H1 (cell line): ENCODE results near the gene ZNRF2. TPM values are rescaled to one million over a fixed set of nuclear protein-coding genes. Genes with fewer than 3 reads are reported as not detected.

Source experiments
- CTCF ChIA-PET: fragments of 300-600 bp; sonication (Branson Sonifier 250); formaldehyde crosslinking; loops from one replicate; lab custom pipeline; 2021; ENCODE audit not compliant: partially characterized antibody; lab: Charles Lee
- POLR2A ChIA-PET: fragments of 300-600 bp; sonication (Branson Sonifier 250); formaldehyde crosslinking; loops from one replicate; lab custom pipeline; 2021; ENCODE audit warnings: inconsistent platforms; ENCODE audit not compliant: partially characterized antibody; lab: Charles Lee
- DNase-seq, 2 experiments: peaks; one replicate each; pipeline versions ENCODE4 v3.0.0 to v3.0.0-alpha.2; 2010 to 2022; ENCODE audit warnings: low spot score in 2 of 2, low read depth in 1 of 2, mixed read lengths in 1 of 2
- FAIRE-seq: peaks from 2 replicates; lab custom pipeline; 2011; peaks lifted over from hg19 to GRCh38; lab: Jason Lieb, UNC
- H2AFZ ChIP-seq: 2 replicates; pipeline ENCODE4 v1.8.1; 2012; ENCODE audit warnings: low read length, inconsistent platforms
- H2AK5ac ChIP-seq: 2 replicates; pipeline ENCODE4 v1.6.1; 2013; ENCODE audit warnings: low read depth, low read length
- H2BK120ac ChIP-seq: replicated peaks from 2 replicates; pipeline ENCODE3; 2013; ENCODE audit warnings: low read depth, low read length, inconsistent platforms
- H2BK12ac ChIP-seq: 2 replicates; pipeline ENCODE4 v1.6.1; 2013; ENCODE audit warnings: low read depth, low read length
- H2BK15ac ChIP-seq: 2 replicates; pipeline ENCODE4 v1.6.1; 2013; ENCODE audit warnings: low read length
- H2BK20ac ChIP-seq: 2 replicates; pipeline ENCODE4 v1.6.1; 2013; ENCODE audit warnings: low read length
- H2BK5ac ChIP-seq: 2 replicates; pipeline ENCODE4 v1.6.1; 2013; ENCODE audit warnings: low read depth, low read length
- H3K14ac ChIP-seq: 2 replicates; pipeline ENCODE4 v1.6.1; 2013; ENCODE audit warnings: inconsistent platforms; ENCODE audit not compliant: insufficient read length
- H3K18ac ChIP-seq: 2 replicates; pipeline ENCODE4 v1.6.1; 2013; ENCODE audit warnings: low read length; ENCODE audit errors: extremely low read depth
- H3K23ac ChIP-seq: 2 replicates; pipeline ENCODE4 v1.6.1; 2013; ENCODE audit warnings: inconsistent platforms; ENCODE audit not compliant: insufficient read length
- H3K23me2 ChIP-seq: 2 replicates; pipeline ENCODE4 v1.6.1; 2013; ENCODE audit warnings: low read depth, low read length
- H3K27ac ChIP-seq: 2 replicates; pipeline ENCODE4 v1.6.1; 2011; ENCODE audit warnings: low read depth, low read length, inconsistent platforms
- H3K27me3 ChIP-seq, 4 experiments: replicated peaks in 1 of 4; 1 replicate in 1 of 4; 2 replicates in 3 of 4; pipeline versions ENCODE4 v1.6.1 to v1.8.1; 2011 to 2013; ENCODE audit warnings: low read length in 3 of 4, mild to moderate bottlenecking in 3 of 4, inconsistent platforms in 2 of 4, mixed read lengths in 2 of 4, moderate library complexity in 1 of 4; ENCODE audit not compliant: control insufficient read depth in 3 of 4, insufficient read depth in 3 of 4; ENCODE audit errors: extremely low read depth in 1 of 4
- H3K36me3 ChIP-seq, 4 experiments: 2 replicates each; pipeline versions ENCODE4 v1.6.1 to v1.8.1; 2011 to 2013; ENCODE audit warnings: mild to moderate bottlenecking in 4 of 4, low read length in 3 of 4, moderate library complexity in 2 of 4, control low read depth in 1 of 4, inconsistent platforms in 1 of 4; ENCODE audit not compliant: insufficient read depth in 4 of 4, control insufficient read depth in 2 of 4
- H3K4ac ChIP-seq: replicated peaks from 2 replicates; pipeline ENCODE3; 2013; ENCODE audit warnings: low read length, low read depth, mixed read lengths, inconsistent platforms; ENCODE audit not compliant: insufficient read length
- H3K4me1 ChIP-seq, 4 experiments: replicated peaks in 1 of 4; 1 replicate in 1 of 4; 2 replicates in 3 of 4; pipeline versions ENCODE4 v1.6.1 to v1.8.1; 2011 to 2013; ENCODE audit warnings: low read length in 3 of 4, inconsistent platforms in 2 of 4, mixed read lengths in 1 of 4; ENCODE audit not compliant: insufficient read depth in 4 of 4, control insufficient read depth in 3 of 4
- H3K4me2 ChIP-seq, 2 experiments: 2 replicates each; pipeline versions ENCODE4 v1.6.1 to v1.8.1; 2011 to 2013; ENCODE audit warnings: low read depth in 2 of 2, low read length in 2 of 2, control low read depth in 1 of 2, inconsistent platforms in 1 of 2, mild to moderate bottlenecking in 1 of 2; ENCODE audit not compliant: insufficient read depth in 1 of 2
- H3K4me3 ChIP-seq, 4 experiments: fragments of 200-600, 300-600 bp in 1 of 4; sonication (generic), shearing (Covaris generic), sonication (Bioruptor Twin) in 1 of 4; 2 replicates each; pipeline versions ENCODE4 v1.5.1 to v1.8.1; 2011 to 2016; ENCODE audit warnings: low read length in 4 of 4, low read depth in 3 of 4, control low read depth in 2 of 4, inconsistent platforms in 2 of 4, mild to moderate bottlenecking in 2 of 4, mixed read lengths in 1 of 4, moderate library complexity in 1 of 4; ENCODE audit not compliant: insufficient read depth in 2 of 4; ENCODE audit errors: extremely low read depth in 1 of 4
- H3K56ac ChIP-seq: replicated peaks from 2 replicates; pipeline ENCODE3; 2013; ENCODE audit warnings: low read depth, mild to moderate bottlenecking, mixed read lengths, low read length, inconsistent platforms; ENCODE audit not compliant: insufficient read length
- H3K79me1 ChIP-seq: 2 replicates; pipeline ENCODE4 v1.6.1; 2013; ENCODE audit warnings: low read depth, low read length, control low read depth
- H3K79me2 ChIP-seq, 2 experiments: 2 replicates each; pipeline versions ENCODE4 v1.6.1 to v1.8.1; 2012 to 2013; ENCODE audit warnings: low read length in 2 of 2, mild to moderate bottlenecking in 2 of 2, inconsistent platforms in 1 of 2; ENCODE audit not compliant: insufficient read depth in 2 of 2, control insufficient read depth in 1 of 2
- H3K9ac ChIP-seq, 4 experiments: replicated peaks in 1 of 4; 1 replicate in 1 of 4; 2 replicates in 3 of 4; pipeline versions ENCODE4 v1.6.1 to v1.8.1; 2011 to 2013; ENCODE audit warnings: low read depth in 3 of 4, low read length in 3 of 4, control low read depth in 2 of 4, mild to moderate bottlenecking in 2 of 4, moderate library complexity in 2 of 4, inconsistent platforms in 1 of 4; ENCODE audit errors: extremely low read depth in 1 of 4
- H3K9me3 ChIP-seq, 2 experiments: 2 replicates each; pipeline versions ENCODE4 v1.6.1 to v1.8.1; 2012 to 2013; ENCODE audit warnings: mild to moderate bottlenecking in 2 of 2, moderate library complexity in 2 of 2, control low read depth in 1 of 2, inconsistent platforms in 1 of 2, low read depth in 1 of 2, low read length in 1 of 2, mixed read lengths in 1 of 2; ENCODE audit not compliant: insufficient read depth in 2 of 2
- H4K20me1 ChIP-seq, 2 experiments: replicated peaks in 1 of 2; 2 replicates each; pipeline versions ENCODE3 to v1.8.1; 2011 to 2013; ENCODE audit warnings: inconsistent platforms in 2 of 2, low read length in 2 of 2, mild to moderate bottlenecking in 1 of 2; ENCODE audit not compliant: insufficient read depth in 2 of 2, control insufficient read depth in 1 of 2
- H4K5ac ChIP-seq: 2 replicates; pipeline ENCODE4 v1.6.1; 2013; ENCODE audit warnings: low read length, low read depth, mixed read lengths, inconsistent platforms; ENCODE audit not compliant: insufficient read length
- H4K8ac ChIP-seq: 2 replicates; pipeline ENCODE4 v1.8.0; 2013; ENCODE audit warnings: mild to moderate bottlenecking, moderate library complexity, low read length, inconsistent platforms; ENCODE audit not compliant: insufficient read depth; ENCODE audit errors: extremely low read depth
- H4K91ac ChIP-seq: replicated peaks from 2 replicates; pipeline ENCODE3; 2013; ENCODE audit warnings: low read length, mixed read lengths, inconsistent platforms; ENCODE audit not compliant: insufficient read length
- ASH2L ChIP-seq: fragments of 200-600, 300-600 bp; sonication (generic); IDR thresholded peaks from one replicate; pipeline ENCODE4 v1.7.1; 2017; ENCODE audit warnings: low read length
- BACH1 ChIP-seq: IDR thresholded peaks from 2 replicates; pipeline ENCODE4 v1.6.1; 2012; ENCODE audit warnings: low read length, improper control_type of control experiment
- CHD1 ChIP-seq: IDR thresholded peaks from 2 replicates; pipeline ENCODE4 v1.6.1; 2012; ENCODE audit warnings: low read depth, low read length, improper control_type of control experiment
- JUND ChIP-seq: IDR thresholded peaks from 2 replicates; pipeline ENCODE4 v1.6.1; 2011; ENCODE audit warnings: mild to moderate bottlenecking, improper control_type of control experiment, low read length
- POLR2A ChIP-seq, 2 experiments: IDR thresholded peaks; 1 replicate in 1 of 2; 2 replicates in 1 of 2; pipeline ENCODE4 v1.6.1; 2011; ENCODE audit warnings: low read depth in 2 of 2, low read length in 2 of 2, mild to moderate bottlenecking in 2 of 2; ENCODE audit errors: control extremely low read depth in 1 of 2
- RNF2 ChIP-seq: fragments of 200-900, 300-1000 bp; sonication (generic); IDR thresholded peaks from 2 replicates; pipeline ENCODE4 v1.7.1; 2016; ENCODE audit warnings: borderline replicate concordance, low read depth, mild to moderate bottlenecking, antibody characterized with exemption, low read length; ENCODE audit not compliant: poor library complexity, severe bottlenecking; ENCODE audit errors: missing control alignments
- SIN3A ChIP-seq, 2 experiments: IDR thresholded peaks in 1 of 2; conservative IDR thresholded peaks in 1 of 2; 2 replicates each; pipeline ENCODE4 v1.6.1; 2011 to 2012; ENCODE audit warnings: low read length in 2 of 2, improper control_type of control experiment in 1 of 2, low read depth in 1 of 2, mild to moderate bottlenecking in 1 of 2
- SRF ChIP-seq: IDR thresholded peaks from 2 replicates; pipeline ENCODE4 v1.6.1; 2011; ENCODE audit warnings: mild to moderate bottlenecking, low read depth, low read length, moderate library complexity
- USF2 ChIP-seq: IDR thresholded peaks from 2 replicates; pipeline ENCODE4 v1.6.1; 2011; ENCODE audit warnings: low read length, improper control_type of control experiment
- YY1 ChIP-seq: IDR thresholded peaks from 2 replicates; pipeline ENCODE4 v1.6.1; 2011; ENCODE audit warnings: low read depth, mild to moderate bottlenecking, low read length
- WGBS, 2 experiments: shearing (Covaris generic) in 1 of 2; methylation state at CpG; one replicate each; pipeline versions ENCODE4 v1.1.6 to v1.1.7; 2013 to 2015; ENCODE audit warnings: low lambda C conversion rate in 2 of 2, mixed read lengths in 2 of 2, inconsistent platforms in 1 of 2, low coverage in 1 of 2, missing lambda C conversion rate in 1 of 2; ENCODE audit not compliant: insufficient replicate concordance in 2 of 2, insufficient coverage in 1 of 2, insufficient read length in 1 of 2; ENCODE audit errors: extremely low coverage in 1 of 2, missing lambda C conversion rate in 1 of 2; 5-methylcytosine and 5-hydroxymethylcytosine counted together
- polyA plus RNA-seq, 7 experiments: library from polyadenylated mRNA; depleted of rRNA in 3 of 7; stranded (reverse) in 5 of 7; unstranded in 2 of 7; fragments of >200 nt in 5 of 7; fragments of 200-250 nt in 2 of 7; gene quantifications; 1 replicate in 5 of 7; 2 replicates in 1 of 7; 4 replicates in 1 of 7; pipeline versions ENCODE4 v1.2.1 to v1.2.3, GENCODE V29; 2011 to 2013; ENCODE audit warnings: missing spikeins in 2 of 7, mixed read lengths in 2 of 7
- total RNA-seq: library from RNA; stranded (reverse); fragmentation: NEBNext Ultra II Directional; extraction: Animal tissue kit (Norgen Biotek cat#: 25700); gene quantifications from 2 replicates; pipeline ENCODE4 v1.2.1, GENCODE V29; 2021

Gene ZNRF2
- total and polyA plus RNA-seq, 2 of the 8 experiments (the other 6 are each of a cell fraction or from before 2014, with no cell fraction given) = 2.9 to 16.2 TPM

- Histone ChIP-seq H2BK15ac (no peak overlapping the region), H3K4ac (no peak overlapping the region), H3K4me2 (no peak overlapping the region), H2AK5ac (no peak overlapping the region), H4K91ac (no peak overlapping the region), H4K8ac (no peak overlapping the region), H3K79me2 (no peaks in the 10 kb centered on the region), H3K9ac (no peak overlapping the region), H3K23ac (no peak overlapping the region), H4K5ac (no peak overlapping the region), H3K27ac (no peak overlapping the region), H3K4me1 (peaks cover 0 to 5% (median 2%) of the 10 kb centered on the region in 4 experiments; a peak in 2 of 7 replicates), H2BK5ac (no peak overlapping the region), H3K14ac (no peak overlapping the region), H3K4me3 (no peak overlapping the region), H2BK12ac (no peak overlapping the region), H3K36me3 (no peaks in the 10 kb centered on the region), H2BK120ac (no peak overlapping the region), H4K20me1 (no peaks in the 10 kb centered on the region), H3K18ac (no peak overlapping the region), H2BK20ac (no peak overlapping the region), H3K23me2 (no peaks in the 10 kb centered on the region), H3K79me1 (no peaks in the 10 kb centered on the region), H3K27me3 (no peaks in the 10 kb centered on the region), H3K9me3 (no peaks in the 10 kb centered on the region), H3K56ac (no peak overlapping the region), H2AFZ (no peak overlapping the region)
- TF ChIP-seq SIN3A (conservative IDR thresholded peaks at IDR 0.05 in 1 of 2, IDR thresholded peaks at IDR 0.05 in 1 of 2; ENCODE audit: low read depth in 1 of 2, low read length in 2 of 2) = no peak
- TF ChIP-seq BACH1 = no peak
- no peak for TF ChIP-seq YY1
- TF ChIP-seq RNF2 = no peak
- TF ChIP-seq JUND = no peak
- no peak for TF ChIP-seq USF2
- no peak for TF ChIP-seq CHD1
- TF ChIP-seq POLR2A (IDR thresholded peaks at IDR 0.05; ENCODE audit: control extremely low read depth in 1 of 2, low read depth in 2 of 2, low read length in 2 of 2) = no peak
- no peak for TF ChIP-seq ASH2L
- no peak for TF ChIP-seq SRF
- 100% methylated on average over 1 of the region's 1 CpG; no CpG with 5 or more reads in 1 of the 2 experiments for WGBS, 2 experiments
- CTCF ChIA-PET = interaction anchor here (7.2 kb wide), 1 partner anchor 285 kb away, joined by 82 read pairs; no protein-coding TSS in a partner anchor
- DNase-seq = no peak
- POLR2A ChIA-PET = no interaction called here
- no peak for FAIRE-seq
These were observed 3.8 kb upstream of the ZNRF2 start for GRCh38 chr7:30280631-30281030.
